B cell (primary cell): Measurements from ENCODE around the gene SLC35E2B. TPM values are rescaled to one million over a fixed set of nuclear protein-coding genes. Genes with fewer than 3 reads are reported as not detected.
A peak's percentile ranks its signal among the peaks of the same experiment; 100 is the strongest.
"Not testable (repeated sequence)": the region's sequence is repeated elsewhere in the genome, so short reads cannot be mapped to it uniquely, and the experiment has no call there.

Source experiments
- ATAC-seq: fragments of 200-7000 bp; cut with Tn5 transposase; one replicate; pipeline ENCODE4 v1.10.0; 2021; ENCODE audit warnings: low read depth, mild to moderate bottlenecking, moderate number of reproducible peaks, moderate library complexity
- CTCF ChIA-PET: fragments of 350-600 bp; sonication (Branson Sonifier 250); formaldehyde crosslinking; loops from one replicate; lab custom pipeline; 2021; ENCODE audit warnings: antibody characterized with exemption, inconsistent platforms; lab: Charles Lee
- POLR2A ChIA-PET: fragments of 350-600 bp; sonication (Branson Sonifier 250); formaldehyde crosslinking; loops from one replicate; lab custom pipeline; 2021; ENCODE audit warnings: antibody characterized with exemption; lab: Charles Lee
- DNase-seq: peaks from one replicate; pipeline ENCODE4 v3.0.0; 2013
- H2AFZ ChIP-seq: 2 replicates; pipeline ENCODE4 v1.6.1; 2012; ENCODE audit warnings: mild to moderate bottlenecking, low read depth, low read length; ENCODE audit not compliant: insufficient read depth, poor library complexity, severe bottlenecking
- H3K27ac ChIP-seq, 2 donors: 1 replicate in 1 of 2; 2 replicates in 1 of 2; pipeline ENCODE4 v1.5.1; 2012 to 2013; ENCODE audit warnings: low read length in 2 of 2, mild to moderate bottlenecking in 2 of 2, moderate library complexity in 1 of 2
- H3K27me3 ChIP-seq, 4 experiments: fragments of 200-600 bp in 1 of 4; sonication (generic) in 1 of 4; replicated peaks in 1 of 4; 1 replicate in 2 of 4; 2 replicates in 2 of 4; pipeline versions ENCODE4 v1.6.1 to v1.7.0; 2013 to 2016; ENCODE audit warnings: low read length in 3 of 4, mild to moderate bottlenecking in 2 of 4, mixed read lengths in 1 of 4, moderate library complexity in 1 of 4; ENCODE audit not compliant: insufficient read depth in 4 of 4, control insufficient read depth in 3 of 4; ENCODE audit errors: control extremely low read depth in 1 of 4
- H3K36me3 ChIP-seq, 2 experiments: replicated peaks in 1 of 2; 1 replicate in 1 of 2; 2 replicates in 1 of 2; pipeline versions ENCODE4 v1.6.1 to v1.7.1; 2013; ENCODE audit warnings: low read length in 1 of 2; ENCODE audit not compliant: insufficient read depth in 2 of 2, control insufficient read depth in 1 of 2; ENCODE audit errors: control extremely low read depth in 1 of 2, extremely low read depth in 1 of 2
- H3K4me1 ChIP-seq, 2 donors: fragments of 200-600 bp in 1 of 2; sonication (generic) in 1 of 2; 1 replicate in 1 of 2; 2 replicates in 1 of 2; pipeline versions ENCODE4 v1.5.1 to v1.6.1; 2013 to 2017; ENCODE audit warnings: low read length in 2 of 2; ENCODE audit not compliant: control insufficient read depth in 2 of 2, insufficient read depth in 2 of 2
- H3K4me2 ChIP-seq: replicated peaks from 2 replicates; pipeline ENCODE3; 2012; ENCODE audit warnings: mild to moderate bottlenecking, low read depth, low read length; ENCODE audit not compliant: poor library complexity, severe bottlenecking
- H3K4me3 ChIP-seq, 5 experiments: fragments of 200-600 bp in 1 of 5; sonication (generic) in 1 of 5; 1 replicate in 3 of 5; 2 replicates in 2 of 5; pipeline versions ENCODE4 v1.5.1 to v1.7.0; 2011 to 2016; ENCODE audit warnings: low read length in 4 of 5, mild to moderate bottlenecking in 4 of 5, low read depth in 2 of 5, control low read depth in 1 of 5, moderate library complexity in 1 of 5; ENCODE audit not compliant: insufficient read depth in 1 of 5; ENCODE audit errors: control extremely low read depth in 1 of 5, extremely low read depth in 1 of 5
- H3K79me2 ChIP-seq: fragments of 200-600 bp; sonication (generic); one replicate; pipeline ENCODE4 v1.6.0; 2016; ENCODE audit warnings: low read length; ENCODE audit not compliant: control insufficient read depth, insufficient read depth
- H3K9ac ChIP-seq: fragments of 200-600 bp; sonication (generic); 2 replicates; pipeline ENCODE4 v1.6.1; 2017; ENCODE audit warnings: mild to moderate bottlenecking, low read length, moderate library complexity
- H3K9me3 ChIP-seq, 3 donors: one replicate each; pipeline versions ENCODE4 v1.6.1 to v1.7.1; 2013; ENCODE audit warnings: low read length in 2 of 3; ENCODE audit not compliant: control insufficient read depth in 2 of 3, insufficient read depth in 1 of 3; ENCODE audit errors: control extremely low read depth in 1 of 3
- H4K20me1 ChIP-seq: 2 replicates; pipeline ENCODE4 v1.6.0; 2012; ENCODE audit warnings: mild to moderate bottlenecking, low read length; ENCODE audit not compliant: insufficient read depth, control insufficient read depth, poor library complexity, severe bottlenecking
- H3K27ac Mint-ChIP-seq: one replicate; pipeline ENCODE4 v1.8.0; 2021; ENCODE audit warnings: mixed read lengths
- H3K27me3 Mint-ChIP-seq: one replicate; pipeline ENCODE4 v1.8.0; 2021; ENCODE audit warnings: mixed read lengths
- H3K4me1 Mint-ChIP-seq: one replicate; pipeline ENCODE4 v1.8.0; 2021; ENCODE audit warnings: mixed read lengths
- H3K4me3 Mint-ChIP-seq: one replicate; pipeline ENCODE4 v1.8.0; 2021; ENCODE audit warnings: mixed read lengths
- H3K9me3 Mint-ChIP-seq: one replicate; pipeline ENCODE4 v1.8.0; 2022; ENCODE audit warnings: mixed read lengths; ENCODE audit not compliant: insufficient read depth
- WGBS: methylation state at CpG from one replicate; pipeline ENCODE4 v1.1.5; 2013; ENCODE audit warnings: missing lambda C conversion rate; ENCODE audit not compliant: insufficient coverage; 5-methylcytosine and 5-hydroxymethylcytosine counted together
- intact Hi-C: fragments of 100-400 bp; cut with micrococcal nuclease; formaldehyde crosslinking; loops from one replicate; pipeline ENCODE4 v1.10.0; 2022
- polyA plus RNA-seq: library from polyadenylated mRNA; depleted of rRNA; stranded (reverse); fragments of >200 nt; gene quantifications from 2 replicates; pipeline ENCODE4 v1.2.3, GENCODE V29; 2012
- total RNA-seq, 2 donors: library from RNA; stranded (reverse); fragments of 120-200 nt in 1 of 2; gene quantifications; 1 replicate in 1 of 2; 2 replicates in 1 of 2; pipeline versions ENCODE4 v1.2.3 to v1.2.4, GENCODE V29; 2013 to 2022

Gene SLC35E2B
- total and polyA plus RNA-seq, 2 donors (not counting 1 experiment from before 2014, with no cell fraction given) = 64.4 to 107 TPM

DNA sequence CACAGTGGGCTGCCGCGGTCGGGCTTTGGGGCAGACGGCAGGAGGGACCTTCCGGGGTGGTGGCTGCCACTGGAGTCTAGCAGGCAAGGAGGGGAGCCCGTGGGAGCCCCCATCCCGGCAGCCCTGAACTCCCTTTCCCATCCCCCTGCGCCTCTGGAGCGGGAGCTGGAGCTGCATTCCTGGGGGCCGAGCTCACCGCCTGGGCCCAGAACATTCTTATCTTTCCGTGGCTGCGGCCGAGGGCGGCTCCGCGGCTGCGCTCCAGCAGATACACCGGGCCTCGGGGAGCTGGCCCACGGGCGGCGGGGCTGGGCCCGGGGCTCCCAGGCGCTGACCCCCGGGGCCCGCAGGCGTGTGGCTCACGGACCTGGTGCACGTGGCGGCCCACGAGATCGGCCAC lies 8.0 kb upstream of the SLC35E2B start:
- H3K4me3 Mint-ChIP-seq, H2AFZ ChIP-seq, H3K27me3 ChIP-seq, H3K9ac ChIP-seq, ATAC-seq, H3K27ac ChIP-seq, H3K4me1 ChIP-seq, CTCF ChIA-PET, H3K9me3 ChIP-seq, H3K4me2 ChIP-seq, H3K27ac Mint-ChIP-seq, H4K20me1 ChIP-seq, H3K79me2 ChIP-seq, H3K4me3 ChIP-seq, intact Hi-C loops, H3K9me3 Mint-ChIP-seq, H3K4me1 Mint-ChIP-seq, H3K27me3 Mint-ChIP-seq, POLR2A ChIA-PET, DNase-seq: not testable (repeated sequence)
- peaks cover 0 to 12% of the 10 kb centered on the region in 2 experiments for H3K36me3 ChIP-seq
- WGBS = no CpG with 5 or more reads among the region's 33 CpGs

DNA sequence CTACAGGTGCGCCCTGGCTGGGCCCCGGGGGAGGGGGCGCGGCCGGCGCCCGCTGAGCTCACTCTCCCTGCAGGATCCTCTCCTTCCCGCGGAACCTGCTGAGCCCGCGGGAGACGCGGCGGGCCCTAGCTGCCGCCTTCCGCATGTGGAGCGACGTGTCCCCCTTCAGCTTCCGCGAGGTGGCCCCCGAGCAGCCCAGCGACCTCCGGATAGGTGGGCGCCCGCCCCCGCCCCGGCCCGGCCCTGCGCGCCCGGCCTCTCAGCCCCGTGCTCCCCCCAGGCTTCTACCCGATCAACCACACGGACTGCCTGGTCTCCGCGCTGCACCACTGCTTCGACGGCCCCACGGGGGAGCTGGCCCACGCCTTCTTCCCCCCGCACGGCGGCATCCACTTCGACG lies 7.5 kb upstream of the SLC35E2B start:
- H3K9ac ChIP-seq = not testable (repeated sequence)

DNA sequence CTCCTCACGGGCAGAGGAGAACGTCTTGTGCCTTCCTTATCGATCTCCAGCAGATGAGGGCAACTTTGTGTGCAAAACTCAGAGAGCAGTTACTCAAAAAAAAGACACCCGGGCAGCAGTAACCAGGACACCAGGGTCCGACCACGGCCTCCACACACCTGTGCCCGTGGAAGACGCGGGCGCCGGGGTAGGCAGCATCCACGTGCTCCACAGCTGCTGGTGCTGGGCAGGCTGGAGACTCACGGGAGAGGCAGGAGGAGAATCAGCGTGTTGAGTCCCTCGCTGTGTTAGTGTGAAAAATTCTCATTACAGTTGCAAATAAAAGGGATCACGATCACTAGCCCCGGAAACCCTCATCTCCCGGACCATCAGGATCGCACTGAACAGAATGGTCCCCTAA lies 6.5 kb upstream of the SLC35E2B start:
- WGBS = no CpG with 5 or more reads among the region's 19 CpGs
- H3K36me3 ChIP-seq, DNase-seq, H2AFZ ChIP-seq, H3K27ac ChIP-seq, H3K27me3 Mint-ChIP-seq, H3K9me3 ChIP-seq, H3K4me1 ChIP-seq, intact Hi-C loops, H3K4me3 ChIP-seq, H3K9me3 Mint-ChIP-seq, H4K20me1 ChIP-seq, H3K79me2 ChIP-seq, H3K27me3 ChIP-seq, H3K27ac Mint-ChIP-seq, H3K4me1 Mint-ChIP-seq, H3K9ac ChIP-seq, CTCF ChIA-PET, ATAC-seq, H3K4me2 ChIP-seq, POLR2A ChIA-PET, H3K4me3 Mint-ChIP-seq: not testable (repeated sequence)

More for the DNA sequence above, 7.5 kb upstream of the SLC35E2B start:
- intact Hi-C loops, H3K9me3 Mint-ChIP-seq, H3K9me3 ChIP-seq, H3K27ac Mint-ChIP-seq, H3K79me2 ChIP-seq, H3K4me1 Mint-ChIP-seq, DNase-seq, CTCF ChIA-PET, POLR2A ChIA-PET, H4K20me1 ChIP-seq, H2AFZ ChIP-seq, H3K4me1 ChIP-seq, H3K4me2 ChIP-seq, H3K27me3 ChIP-seq, H3K27me3 Mint-ChIP-seq, H3K27ac ChIP-seq, H3K4me3 ChIP-seq, H3K4me3 Mint-ChIP-seq: not testable (repeated sequence)
- H3K36me3 ChIP-seq = peaks cover 0 to 12% of the 10 kb centered on the region in 2 experiments
- no CpG with 5 or more reads among the region's 45 CpGs for WGBS
- ATAC-seq = peak; percentile 54

DNA sequence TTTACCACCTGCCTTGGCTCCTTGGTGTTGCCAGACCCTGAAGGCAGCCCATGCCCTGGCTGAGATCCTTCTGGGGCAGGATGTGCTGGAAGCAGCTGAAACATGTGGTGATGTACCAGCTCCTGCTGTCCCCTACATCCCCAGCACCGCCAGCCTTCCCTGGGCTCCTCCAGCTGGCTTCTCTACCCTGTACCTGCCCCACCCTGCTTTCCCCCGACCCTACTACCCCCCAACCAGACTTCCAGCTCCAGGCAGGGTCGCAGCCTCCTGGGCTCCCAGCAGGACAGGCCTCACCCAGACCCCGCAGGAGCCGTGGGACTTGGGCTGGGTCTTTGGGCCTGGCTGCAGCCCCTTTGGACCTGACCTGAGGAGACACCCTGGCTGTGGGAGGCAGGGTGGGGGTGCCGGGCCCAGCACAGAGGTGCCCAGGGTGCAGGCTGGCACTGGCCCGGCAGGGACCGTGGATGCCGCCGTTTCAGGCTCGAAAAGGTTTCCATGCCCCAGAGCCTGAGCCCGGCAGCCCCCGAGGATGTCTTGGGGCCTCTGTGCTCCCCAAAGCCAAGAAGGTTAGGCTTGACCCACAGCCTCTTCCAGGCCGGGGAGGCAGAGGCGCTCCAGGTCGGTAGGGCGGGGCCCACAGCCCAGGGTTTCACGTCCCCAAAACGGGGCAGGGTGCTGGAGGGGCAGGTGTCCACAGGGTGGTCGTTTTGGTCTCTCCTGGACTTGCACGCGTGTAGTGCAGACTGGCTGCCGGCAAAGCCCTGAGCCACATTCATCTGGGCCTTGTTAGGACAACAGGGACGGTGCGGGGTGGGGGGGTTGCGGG lies 5.0 kb upstream of the SLC35E2B start:
- H3K36me3 ChIP-seq, H3K9me3 Mint-ChIP-seq, CTCF ChIA-PET, ATAC-seq, H3K4me3 ChIP-seq, H2AFZ ChIP-seq, H3K9me3 ChIP-seq, POLR2A ChIA-PET, H4K20me1 ChIP-seq, H3K79me2 ChIP-seq, H3K27me3 Mint-ChIP-seq, H3K9ac ChIP-seq, DNase-seq, H3K4me2 ChIP-seq, H3K27ac ChIP-seq, H3K27ac Mint-ChIP-seq, intact Hi-C loops, H3K4me1 Mint-ChIP-seq, H3K4me3 Mint-ChIP-seq, H3K27me3 ChIP-seq: not testable (repeated sequence)
- H3K4me1 ChIP-seq = peaks cover 0 to 12% of the 10 kb centered on the region in 2 donors
- WGBS = 87% methylated on average over 6 of the region's 26 CpGs
